Natural killer cell (primary cell): ENCODE data around the gene TGM1. TPM values are rescaled to one million over a fixed set of nuclear protein-coding genes. Genes with fewer than 3 reads are reported as not detected.

Source experiments
- ATAC-seq, 3 donors: fragments of 150-1000 bp in 2 of 3; fragments of 200-7000 bp in 1 of 3; cut with Tn5 transposase; 1 replicate in 1 of 3; 2 replicates in 2 of 3; pipeline ENCODE4 v1.10.0; 2021; ENCODE audit warnings: mild to moderate bottlenecking in 2 of 3, moderate library complexity in 2 of 3
- DNase-seq, 2 donors: peaks; one replicate each; pipeline versions ENCODE4 v3.0.0 to v3.0.0-alpha.2; 2013 to 2021; ENCODE audit warnings: mixed read lengths in 1 of 2
- H3K27ac ChIP-seq: one replicate; pipeline ENCODE4 v1.5.1; 2013; ENCODE audit warnings: mild to moderate bottlenecking, low read length
- H3K27me3 ChIP-seq: one replicate; pipeline ENCODE4 v1.6.1; 2013; ENCODE audit warnings: low read length; ENCODE audit not compliant: control insufficient read depth, insufficient read depth
- H3K36me3 ChIP-seq: one replicate; pipeline ENCODE4 v1.6.1; 2013; ENCODE audit warnings: low read length; ENCODE audit not compliant: control insufficient read depth, insufficient read depth
- H3K4me1 ChIP-seq: one replicate; pipeline ENCODE4 v1.6.1; 2013; ENCODE audit warnings: low read length; ENCODE audit not compliant: control insufficient read depth, insufficient read depth
- H3K4me3 ChIP-seq: one replicate; pipeline ENCODE4 v1.5.1; 2013; ENCODE audit warnings: low read length
- H3K9me3 ChIP-seq: one replicate; pipeline ENCODE4 v1.6.1; 2013; ENCODE audit warnings: low read length; ENCODE audit not compliant: control insufficient read depth, insufficient read depth
- H3K27ac Mint-ChIP-seq, 2 donors: one replicate each; pipeline ENCODE4 v1.8.0; 2022; ENCODE audit warnings: mild to moderate bottlenecking in 2 of 2, mixed read lengths in 2 of 2, moderate library complexity in 1 of 2
- H3K27me3 Mint-ChIP-seq, 2 donors: one replicate each; pipeline ENCODE4 v1.8.0; 2022; ENCODE audit warnings: low read depth in 2 of 2, mixed read lengths in 2 of 2
- H3K36me3 Mint-ChIP-seq: one replicate; pipeline ENCODE4 v1.8.0; 2022; ENCODE audit warnings: mixed read lengths
- H3K4me1 Mint-ChIP-seq, 2 donors: one replicate each; pipeline ENCODE4 v1.8.0; 2022; ENCODE audit warnings: mixed read lengths in 2 of 2
- H3K4me3 Mint-ChIP-seq: one replicate; pipeline ENCODE4 v1.8.0; 2022; ENCODE audit warnings: mild to moderate bottlenecking, moderate library complexity, mixed read lengths
- H3K9me3 Mint-ChIP-seq, 2 donors: one replicate each; pipeline ENCODE4 v1.8.0; 2022; ENCODE audit warnings: mixed read lengths in 2 of 2
- CTCF ChIP-seq: fragments of 200-600 bp; IDR thresholded peaks from one replicate; pipeline ENCODE4 v1.8.0; 2022; ENCODE audit warnings: antibody characterized with exemption
- WGBS: methylation state at CpG from one replicate; pipeline ENCODE4 v1.1.7; 2013; ENCODE audit warnings: missing lambda C conversion rate; ENCODE audit not compliant: insufficient coverage; 5-methylcytosine and 5-hydroxymethylcytosine counted together
- intact Hi-C: fragments of 100-400 bp; cut with micrococcal nuclease; formaldehyde crosslinking; loops from one replicate; pipeline ENCODE4 v1.14.2; 2022
- total RNA-seq, 4 donors: library from RNA; stranded (reverse); fragments of 120-200 nt in 1 of 4; gene quantifications; one replicate each; pipeline versions ENCODE4 v1.2.3 to v1.2.4, GENCODE V29; 2013 to 2022

Gene TGM1
- total RNA-seq, 3 donors from 2014 or later (not counting 1 experiment from before 2014, with no cell fraction given) = 1.7 to 4.9 (median 4.7) TPM

- H3K4me1 Mint-ChIP-seq = peaks cover 11 to 15% of the 10 kb centered on the region in 2 donors
- no peaks in the 10 kb centered on the region for H3K36me3 Mint-ChIP-seq
- Histone ChIP-seq H3K27ac (no peak overlapping the region), H3K27me3 (no peaks in the 10 kb centered on the region), H3K4me3 (no peak overlapping the region), H3K9me3 (no peaks in the 10 kb centered on the region), H3K36me3 (peaks cover 4% of the 10 kb centered on the region), H3K4me1 (peaks cover 15% of the 10 kb centered on the region)
- H3K27ac Mint-ChIP-seq = no peak overlapping the region
- TF ChIP-seq CTCF = no peak
- ATAC-seq (no peak), DNase-seq (no peak)
- H3K27me3 Mint-ChIP-seq = no peaks in the 10 kb centered on the region
- H3K4me3 Mint-ChIP-seq = no peak overlapping the region
- no peaks in the 10 kb centered on the region for H3K9me3 Mint-ChIP-seq
- intact Hi-C loops = no loop called here
- WGBS = 95% methylated on average over 11 of the region's 11 CpGs
Observed at GRCh38 chr14:24284501-24285035, 21.6 kb upstream of the TGM1 start.

- intact Hi-C loops = no loop called here
- Histone ChIP-seq H3K27me3 (no peaks in the 10 kb centered on the region), H3K36me3 (no peaks in the 10 kb centered on the region), H3K4me3 (no peak overlapping the region), H3K27ac (no peak overlapping the region), H3K9me3 (no peaks in the 10 kb centered on the region), H3K4me1 (peaks cover 16% of the 10 kb centered on the region)
- Mint-ChIP-seq H3K27me3 (no peaks in the 10 kb centered on the region), H3K4me1 (peaks cover 11 to 20% of the 10 kb centered on the region in 2 donors), H3K27ac (no peak overlapping the region), H3K9me3 (no peaks in the 10 kb centered on the region), H3K4me3 (no peak overlapping the region), H3K36me3 (no peaks in the 10 kb centered on the region)
- 92% methylated on average over 5 of the region's 5 CpGs for WGBS
- DNase-seq = no peak
- ATAC-seq = no peak
- TF ChIP-seq CTCF = no peak
Observed at GRCh38 chr14:24283796-24284460, 21.0 kb upstream of the TGM1 start.

GRCh38 chr14:24282736-24283135 is 19.8 kb upstream of the TGM1 start:
- DNase-seq = no peak

More at GRCh38 chr14:24282736-24283135, 19.8 kb upstream of the TGM1 start:
- H3K36me3 Mint-ChIP-seq = no peaks in the 10 kb centered on the region
- H3K27me3 ChIP-seq = no peaks in the 10 kb centered on the region
- TF ChIP-seq CTCF = no peak
- no peak for ATAC-seq
- no peak overlapping the region for H3K4me3 Mint-ChIP-seq
- no peaks in the 10 kb centered on the region for H3K36me3 ChIP-seq
- peaks cover 22% of the 10 kb centered on the region for H3K4me1 ChIP-seq
- no peaks in the 10 kb centered on the region for H3K27me3 Mint-ChIP-seq
- intact Hi-C loops = no loop called here
- H3K9me3 Mint-ChIP-seq = no peaks in the 10 kb centered on the region
- H3K27ac Mint-ChIP-seq = no peak overlapping the region
- peaks cover 18 to 24% of the 10 kb centered on the region in 2 donors for H3K4me1 Mint-ChIP-seq
- H3K4me3 ChIP-seq = no peak overlapping the region
- no peaks in the 10 kb centered on the region for H3K9me3 ChIP-seq
- 87% methylated on average over 3 of the region's 3 CpGs for WGBS
- H3K27ac ChIP-seq = no peak overlapping the region
